Ammon's horn (tissue), 1 donor: ENCODE measurements around the gene TPRN.
A peak's percentile ranks its signal among the peaks of the same experiment; 100 is the strongest.

Source experiments
- DNase-seq: peaks from one replicate; pipeline ENCODE4 v3.0.0-alpha.2; 2016; ENCODE audit warnings: low spot score

Gene TPRN

GRCh38 chr9:137236238-137236935 is 35.8 kb upstream of the TPRN start:
- DNase-seq = peak; percentile 83

- DNase-seq = no peak
Measured at GRCh38 chr9:137235424-137236237, 35.1 kb upstream of the TPRN start.

GRCh38 chr9:137234758-137235423 is 34.4 kb upstream of the TPRN start:
- no peak for DNase-seq

DNA sequence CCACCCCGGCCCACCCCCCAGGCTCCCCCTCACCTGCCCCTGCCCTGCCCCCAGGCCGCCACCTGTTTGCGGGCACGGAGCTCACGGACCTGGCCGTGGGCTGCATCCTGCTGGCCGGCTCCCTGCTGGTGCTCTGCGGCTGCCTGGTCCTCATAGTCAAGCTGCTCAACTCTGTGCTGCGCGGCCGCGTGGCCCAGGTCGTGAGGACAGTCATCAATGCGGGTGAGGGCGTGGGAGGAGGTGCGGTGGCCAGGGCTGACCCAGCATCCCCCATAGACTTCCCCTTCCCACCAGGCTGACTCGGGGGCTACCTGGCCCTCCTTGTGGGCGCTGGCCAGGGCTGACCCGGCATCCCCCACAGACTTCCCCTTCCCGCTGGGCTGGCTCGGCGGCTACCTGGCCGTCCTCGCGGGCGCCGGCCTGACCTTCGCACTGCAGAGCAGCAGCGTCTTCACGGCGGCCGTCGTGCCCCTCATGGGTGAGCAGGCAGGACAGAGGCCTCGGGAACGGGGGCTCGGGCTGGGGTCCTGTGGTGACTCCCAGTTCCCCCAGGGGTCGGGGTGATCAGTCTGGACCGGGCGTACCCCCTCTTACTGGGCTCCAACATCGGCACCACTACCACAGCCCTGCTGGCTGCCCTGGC is 33.6 kb upstream of the TPRN start:
- no peak for DNase-seq

DNA sequence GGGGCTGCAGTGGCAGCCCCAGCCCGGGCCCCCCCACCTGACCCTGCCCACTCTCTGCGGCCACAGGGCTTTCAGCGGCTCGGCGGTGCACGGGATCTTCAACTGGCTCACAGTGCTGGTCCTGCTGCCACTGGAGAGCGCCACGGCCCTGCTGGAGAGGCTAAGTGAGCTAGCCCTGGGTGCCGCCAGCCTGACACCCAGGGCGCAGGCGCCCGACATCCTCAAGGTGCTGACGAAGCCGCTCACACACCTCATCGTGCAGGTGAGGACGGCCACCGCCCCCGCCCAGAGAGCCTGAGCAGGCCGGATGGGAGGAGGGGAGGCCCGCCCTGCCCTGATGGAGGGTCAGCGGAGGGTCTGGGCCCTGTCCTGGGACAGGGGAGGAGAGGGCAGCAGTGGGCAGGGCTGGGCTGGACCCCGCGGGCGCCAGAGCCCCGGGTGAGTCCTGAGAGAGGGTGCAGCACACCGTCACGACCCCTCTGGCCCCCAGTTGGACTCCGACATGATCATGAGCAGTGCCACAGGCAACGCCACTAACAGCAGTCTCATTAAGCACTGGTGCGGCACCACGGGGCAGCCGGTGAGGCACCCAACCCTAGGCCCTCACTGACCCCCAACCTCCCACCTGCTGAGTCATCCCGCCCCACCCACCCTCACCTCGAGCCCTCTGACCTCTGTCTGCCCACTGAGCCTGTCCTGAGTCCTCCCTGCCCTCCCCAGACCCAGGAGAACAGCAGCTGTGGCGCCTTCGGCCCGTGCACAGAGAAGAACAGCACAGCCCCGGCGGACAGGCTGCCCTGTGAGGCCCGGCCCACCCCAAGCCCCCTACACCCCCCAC is 32.8 kb upstream of the TPRN start:
- DNase-seq = no peak

GRCh38 chr9:137232510-137232909 is 32.0 kb upstream of the TPRN start:
- no peak for DNase-seq

DNA sequence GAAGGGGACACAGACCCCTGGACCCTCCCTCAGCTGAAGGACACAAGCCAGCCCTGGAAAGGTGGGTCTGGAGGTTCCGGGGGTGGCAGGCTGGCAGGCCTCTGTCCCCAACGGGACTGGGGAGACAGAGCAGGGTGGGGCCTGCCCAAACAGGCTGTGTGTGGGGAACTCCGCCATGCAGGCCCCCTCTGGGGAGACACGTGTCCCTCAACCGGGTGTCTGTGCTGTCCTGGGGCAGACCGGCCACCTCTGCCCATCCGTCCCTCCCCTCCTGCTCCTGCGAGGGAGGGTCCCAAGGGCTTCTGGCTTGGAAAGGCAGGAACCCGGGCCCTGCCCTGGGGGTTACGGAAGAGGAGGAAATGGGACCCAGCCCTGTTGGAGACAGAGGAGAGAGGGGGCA is 31.6 kb upstream of the TPRN start:
- DNase-seq = no peak

GRCh38 chr9:137231372-137232039 is 31.0 kb upstream of the TPRN start:
- no peak for DNase-seq

DNA sequence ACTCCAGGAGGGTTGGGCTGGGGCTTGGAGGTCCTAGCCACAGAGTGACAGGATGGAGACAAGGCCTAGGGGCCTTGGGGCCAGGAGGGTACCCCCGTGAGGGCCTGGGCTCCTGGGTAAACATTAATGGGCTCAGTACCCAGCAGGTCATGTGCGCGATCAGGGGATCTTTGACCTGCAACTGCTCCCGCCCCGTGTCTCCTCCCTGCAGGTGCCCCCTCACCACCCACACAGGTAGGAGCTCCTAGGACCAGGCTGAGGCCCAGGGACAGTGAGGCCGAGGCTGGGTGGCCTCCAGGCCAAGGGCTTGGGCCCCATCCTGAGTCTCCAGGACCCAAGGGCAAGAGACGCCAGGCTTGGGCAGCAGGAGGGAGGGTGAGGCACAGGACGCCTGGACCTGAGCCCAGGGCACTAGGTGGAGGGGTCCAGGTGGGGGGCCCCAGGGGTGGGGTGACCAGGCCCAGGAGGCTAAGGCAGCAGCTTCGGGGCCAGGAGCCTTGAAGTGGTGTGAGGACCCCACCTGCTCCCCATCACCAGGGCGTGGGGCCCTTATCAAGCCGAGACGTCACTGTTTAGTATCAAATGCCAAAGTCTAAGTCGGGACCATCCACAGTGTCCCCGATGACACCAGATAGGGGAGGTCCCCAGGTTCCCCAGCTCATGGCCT is 30.3 kb upstream of the TPRN start, which contains the start of gene SLC34A3:
TSS of gene SLC34A3 (plus strand) at position 197 of the 667 bp plus-strand sequence. CDS start 802 bp downstream, outside the sequence.
- no peak for DNase-seq

DNA sequence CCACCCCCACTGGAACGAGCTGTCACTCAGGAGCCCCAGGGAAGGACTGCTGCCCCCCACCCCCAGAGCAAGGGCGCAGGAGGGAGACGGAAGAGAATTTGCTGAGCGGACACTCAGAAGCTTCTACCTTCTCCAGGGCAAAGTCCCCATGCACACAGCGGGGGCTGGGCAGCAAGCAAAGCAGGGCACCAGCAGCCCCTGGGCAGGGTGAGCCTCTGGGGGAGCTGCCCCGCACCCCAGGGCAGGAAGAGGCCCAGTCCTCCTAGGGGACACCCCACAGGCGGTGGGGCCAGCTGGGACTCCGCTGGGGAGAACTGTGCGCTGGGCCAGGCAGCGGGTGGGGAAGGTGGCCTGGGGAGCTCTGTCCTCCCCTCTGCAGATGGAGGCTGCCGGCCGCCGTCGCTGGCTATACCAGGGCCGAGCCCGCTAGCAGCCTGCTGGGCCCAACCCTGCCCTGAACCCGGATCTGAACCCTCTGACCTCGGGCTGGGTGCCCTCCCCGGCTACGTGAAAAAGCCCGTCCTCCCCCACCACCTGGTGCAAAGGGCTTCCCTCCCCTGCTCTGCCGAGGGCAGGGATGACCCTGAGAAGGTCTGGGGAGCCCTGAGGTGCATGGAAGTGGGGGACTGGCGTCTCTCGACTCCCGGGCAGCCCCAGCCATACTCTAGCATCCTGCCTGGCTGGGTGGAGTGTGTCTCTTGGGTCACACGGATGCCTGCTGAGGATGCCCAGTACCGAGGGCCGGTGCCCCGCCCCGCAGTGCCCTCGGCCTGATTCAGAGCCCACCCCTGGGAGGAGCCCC is 29.6 kb upstream of the TPRN start:
- DNase-seq = no peak

GRCh38 chr9:137228968-137229896 is 28.7 kb upstream of the TPRN start:
- DNase-seq = no peak

- no peak for DNase-seq
Measured at GRCh38 chr9:137228506-137228967, 28.0 kb upstream of the TPRN start.

- no peak for DNase-seq
Measured at GRCh38 chr9:137227853-137228505, 27.4 kb upstream of the TPRN start.

DNA sequence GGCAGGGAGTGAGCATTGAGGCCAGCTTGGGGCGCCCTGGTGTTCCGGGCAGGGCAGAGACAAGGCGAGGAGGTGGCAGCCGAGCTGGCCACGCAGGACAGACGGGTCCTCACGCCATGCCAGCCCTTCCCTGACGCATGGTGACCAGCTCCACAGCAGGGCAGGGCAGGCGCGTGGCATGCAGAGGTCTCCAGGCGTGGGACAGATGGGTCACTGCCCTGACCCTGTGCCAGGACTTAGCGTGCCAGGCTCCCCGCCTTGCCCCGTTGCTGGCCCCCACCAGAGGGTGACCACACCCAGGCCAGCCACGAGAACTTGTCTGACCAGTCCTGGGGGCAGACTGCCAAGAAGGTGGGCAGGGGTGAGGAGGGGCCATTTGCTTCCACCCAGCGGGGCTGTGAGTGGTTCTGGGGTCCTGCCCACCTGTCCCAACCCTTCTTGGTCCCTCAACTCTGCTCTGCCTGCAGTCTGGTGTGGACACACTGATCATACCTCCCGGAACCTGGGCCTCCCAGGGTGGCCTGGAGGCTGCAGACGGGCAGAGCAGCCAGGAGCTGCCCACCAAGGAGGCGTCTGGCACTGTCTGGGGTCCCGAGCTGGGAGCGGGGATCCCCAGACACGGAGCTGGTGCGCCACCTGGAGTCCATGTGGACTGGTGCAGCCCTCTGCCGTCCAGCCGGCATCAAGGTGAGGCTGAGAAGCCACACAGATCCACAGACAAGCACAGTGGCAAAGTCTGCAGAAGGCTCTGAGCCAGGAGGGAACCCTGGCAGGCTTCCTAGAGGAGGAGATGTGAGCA is 26.7 kb upstream of the TPRN start, which contains the start of gene RNF224:
TSS of gene RNF224 (plus strand) at position 449 of the 799 bp plus-strand sequence. CDS start 834 bp downstream, outside the sequence.
- DNase-seq = peak; percentile 73

- DNase-seq = no peak
Measured at GRCh38 chr9:137226338-137227053, 26.0 kb upstream of the TPRN start.
